H1 (cell line): ENCODE measurements around the gene DDR1. TPM values are rescaled to one million over a fixed set of nuclear protein-coding genes. Genes with fewer than 3 reads are reported as not detected.

Source experiments
- BRCA1 ChIP-seq: IDR thresholded peaks from 2 replicates; pipeline ENCODE4 v1.6.1; 2012; ENCODE audit warnings: low read depth, low read length, improper control_type of control experiment
- CBX5 ChIP-seq: fragments of 300-800, 300-1000 bp; sonication (generic); IDR thresholded peaks from 2 replicates; pipeline ENCODE4 v1.7.1; 2016; ENCODE audit warnings: antibody characterized with exemption, low read length, low read depth
- PHF8 ChIP-seq: fragments of 200-600 bp; sonication (generic); conservative IDR thresholded peaks from 2 replicates; pipeline ENCODE4 v1.7.1; 2012; ENCODE audit warnings: low read depth, mild to moderate bottlenecking, inconsistent platforms, low read length, moderate library complexity
- SP4 ChIP-seq: IDR thresholded peaks from 2 replicates; pipeline ENCODE4 v1.6.1; 2012; ENCODE audit warnings: low read length, inconsistent platforms
- SRF ChIP-seq: IDR thresholded peaks from 2 replicates; pipeline ENCODE4 v1.6.1; 2011; ENCODE audit warnings: mild to moderate bottlenecking, low read depth, low read length, moderate library complexity
- TAF1 ChIP-seq: IDR thresholded peaks from 2 replicates; pipeline ENCODE4 v1.6.1; 2011; ENCODE audit warnings: mild to moderate bottlenecking, low read depth, low read length
- polyA plus RNA-seq, 7 experiments: library from polyadenylated mRNA; depleted of rRNA in 3 of 7; stranded (reverse) in 5 of 7; unstranded in 2 of 7; fragments of >200 nt in 5 of 7; fragments of 200-250 nt in 2 of 7; gene quantifications; 1 replicate in 5 of 7; 2 replicates in 1 of 7; 4 replicates in 1 of 7; pipeline versions ENCODE4 v1.2.1 to v1.2.3, GENCODE V29; 2011 to 2013; ENCODE audit warnings: missing spikeins in 2 of 7, mixed read lengths in 2 of 7
- total RNA-seq: library from RNA; stranded (reverse); fragmentation: NEBNext Ultra II Directional; extraction: Animal tissue kit (Norgen Biotek cat#: 25700); gene quantifications from 2 replicates; pipeline ENCODE4 v1.2.1, GENCODE V29; 2021
- TF ChIP-seq, protein P1 (sequence below): IDR thresholded peaks from 2 replicates; pipeline ENCODE4 v1.6.1; 2011; ENCODE audit warnings: low read depth, mild to moderate bottlenecking, low read length; ENCODE audit not compliant: insufficient read depth

DDR1 gene
- total and polyA plus RNA-seq, 2 of the 8 experiments (the other 6 are each of a cell fraction or from before 2014, with no cell fraction given) = 99.4 to 181 TPM

DNA sequence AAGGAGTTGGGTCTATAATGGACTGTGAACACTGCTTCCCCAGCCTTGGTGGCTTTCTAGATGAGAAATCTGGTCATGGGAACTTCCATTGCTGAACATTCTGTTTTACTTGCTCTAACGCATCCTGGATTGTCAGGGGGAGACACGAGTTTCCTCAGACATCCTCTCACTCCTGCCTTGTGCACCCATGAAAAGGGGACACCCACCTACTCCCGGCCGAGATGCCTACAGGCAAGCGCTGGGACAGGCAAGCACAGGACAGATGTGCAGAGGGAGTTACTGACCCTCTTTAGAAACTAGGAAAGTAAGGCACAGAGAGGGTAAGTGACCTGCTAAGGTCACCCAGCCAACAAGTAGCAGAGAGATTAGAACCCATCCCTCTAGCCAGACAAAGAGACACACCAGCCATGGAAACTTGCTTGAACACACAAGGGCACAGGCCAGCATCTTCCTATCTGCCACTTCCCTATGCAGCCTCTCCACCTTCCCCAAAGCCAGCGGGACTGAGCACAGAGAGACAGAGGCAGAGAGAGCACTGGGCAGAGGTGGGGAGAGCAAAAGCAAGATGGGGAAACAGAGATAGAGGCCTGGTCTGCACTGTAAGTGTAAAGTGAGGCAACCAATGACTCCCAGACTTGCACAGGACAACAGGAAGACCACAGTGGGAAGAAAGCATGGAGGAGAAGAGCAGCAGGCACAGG, 48.5 kb downstream of the DDR1 start (continued):
- TF ChIP-seq CBX5 (no peak), BRCA1 (no peak), SP4 (no peak), PHF8 (no peak), TAF1 (no peak), SRF (no peak)
- TF ChIP-seq, protein P1, sequence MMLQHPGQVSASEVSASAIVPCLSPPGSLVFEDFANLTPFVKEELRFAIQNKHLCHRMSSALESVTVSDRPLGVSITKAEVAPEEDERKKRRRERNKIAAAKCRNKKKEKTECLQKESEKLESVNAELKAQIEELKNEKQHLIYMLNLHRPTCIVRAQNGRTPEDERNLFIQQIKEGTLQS = no peak
